GM12878 (cell line): ENCODE data around the gene DUS3L. TPM values are rescaled to one million over a fixed set of nuclear protein-coding genes. Genes with fewer than 3 reads are reported as not detected.

Experiments
- ATAC-seq: fragments of 200-7000 bp; cut with Tn5 transposase; 3 replicates; pipeline ENCODE4 v1.9.1; 2020; ENCODE audit warnings: mild to moderate bottlenecking, moderate library complexity
- BruUV-seq: library from RNA; stranded (reverse); fragments of 400-500 nt; replicated peaks from 2 replicates; lab custom pipeline; 2021; lab: Mats Ljungman, UMichigan
- CTCF ChIA-PET: fragments of 300-600 bp; sonication (Branson Sonifier 250); formaldehyde crosslinking; extraction: SDS; loops from one replicate; lab custom pipeline; 2021; ENCODE audit warnings: inconsistent platforms; lab: Yijun Ruan, JAX
- POLR2A ChIA-PET: fragments of 350-600 bp; formaldehyde crosslinking; extraction: SDS; loops from one replicate; lab custom pipeline; 2021; ENCODE audit warnings: inconsistent platforms; lab: Charles Lee
- RAD21 ChIA-PET: fragments of 300-600 bp; sonication (Branson Sonifier 250); formaldehyde crosslinking; loops from one replicate; lab custom pipeline; 2023; ENCODE audit warnings: antibody characterized with exemption; ENCODE audit not compliant: unreplicated experiment; lab: Charles Lee
- SMC1A ChIA-PET: fragments of 300-600 bp; sonication (Branson Sonifier 250); formaldehyde crosslinking; loops from one replicate; lab custom pipeline; 2023; ENCODE audit not compliant: unreplicated experiment, uncharacterized antibody; lab: Charles Lee
- DNase-seq: peaks from one replicate; pipeline ENCODE4 v3.0.0-alpha.2; 2011; ENCODE audit warnings: low read depth, low spot score
- FAIRE-seq: peaks from 3 replicates; lab custom pipeline; 2011; peaks lifted over from hg19 to GRCh38; lab: Jason Lieb, UNC
- H2AFZ ChIP-seq: 2 replicates; pipeline ENCODE4 v1.6.0; 2011; ENCODE audit warnings: low read depth, low read length, control low read depth; ENCODE audit not compliant: control insufficient read depth
- H3K27ac ChIP-seq: 2 replicates; pipeline ENCODE4 v1.5.1; 2011; ENCODE audit warnings: control low read depth; ENCODE audit not compliant: control insufficient read depth, insufficient read depth
- H3K27me3 ChIP-seq, 2 experiments: replicated peaks in 1 of 2; 2 replicates each; pipeline versions ENCODE4 v1.6.0 to v1.6.1; 2011; ENCODE audit warnings: low read length in 1 of 2; ENCODE audit not compliant: control insufficient read depth in 2 of 2, insufficient read depth in 2 of 2
- H3K36me3 ChIP-seq, 2 experiments: 2 replicates each; pipeline ENCODE4 v1.5.1; 2011; ENCODE audit warnings: low read length in 1 of 2; ENCODE audit not compliant: control insufficient read depth in 2 of 2, insufficient read depth in 2 of 2
- H3K4me1 ChIP-seq: 2 replicates; pipeline ENCODE4 v1.6.1; 2011; ENCODE audit warnings: mild to moderate bottlenecking, low read length, moderate library complexity, mixed read lengths; ENCODE audit not compliant: control insufficient read depth, insufficient read depth
- H3K4me2 ChIP-seq: 2 replicates; pipeline ENCODE4 v1.6.0; 2011; ENCODE audit warnings: control low read depth; ENCODE audit not compliant: control insufficient read depth, insufficient read depth
- H3K4me3 ChIP-seq: fragments of 200-600 bp; sonication (generic); 2 replicates; pipeline ENCODE4 v1.5.1; 2016
- H3K79me2 ChIP-seq: 2 replicates; pipeline ENCODE4 v1.6.0; 2011; ENCODE audit warnings: low read length; ENCODE audit not compliant: control insufficient read depth, insufficient read depth
- H3K9ac ChIP-seq: 2 replicates; pipeline ENCODE4 v1.8.0; 2011; ENCODE audit warnings: low read length, control low read depth, mixed read lengths; ENCODE audit not compliant: control insufficient read depth, insufficient read depth
- H3K9me3 ChIP-seq: replicated peaks from 3 replicates; pipeline ENCODE4 v1.5.1; 2011; ENCODE audit warnings: mild to moderate bottlenecking, low read length; ENCODE audit not compliant: control insufficient read depth, insufficient read depth
- H4K20me1 ChIP-seq: 2 replicates; pipeline ENCODE4 v1.6.0; 2011; ENCODE audit not compliant: control insufficient read depth, insufficient read depth
- ATF2 ChIP-seq: IDR thresholded peaks from 2 replicates; pipeline ENCODE4 v1.6.1; 2012; ENCODE audit warnings: low read length, inconsistent platforms
- BACH1 ChIP-seq: fragments of 450-650 bp; IDR thresholded peaks from 2 replicates; pipeline ENCODE4 v1.6.1; 2017; ENCODE audit warnings: mild to moderate bottlenecking, borderline replicate concordance
- BHLHE40 ChIP-seq, 2 experiments: fragments of 450-650 bp in 1 of 2; IDR thresholded peaks; 2 replicates each; pipeline ENCODE4 v1.6.1; 2011 to 2017; ENCODE audit warnings: low read depth in 2 of 2, borderline replicate concordance in 1 of 2, improper control_type of control experiment in 1 of 2, low read length in 1 of 2, mild to moderate bottlenecking in 1 of 2
- CBX5 ChIP-seq: sonication (generic); IDR thresholded peaks from 2 replicates; pipeline ENCODE4 v1.6.1; 2016; ENCODE audit warnings: low read depth, moderate library complexity, mild to moderate bottlenecking, inconsistent platforms
- FOXK2 ChIP-seq: fragments of 450-650 bp; IDR thresholded peaks from 2 replicates; pipeline ENCODE4 v1.6.1; 2017; ENCODE audit warnings: mild to moderate bottlenecking, moderate library complexity
- HDAC6 ChIP-seq: fragments of 200-600 bp; sonication (generic); IDR thresholded peaks from one replicate; pipeline ENCODE4 v1.8.0; 2017; ENCODE audit warnings: antibody characterized with exemption; ENCODE audit not compliant: unreplicated experiment
- JUND ChIP-seq: IDR thresholded peaks from 2 replicates; pipeline ENCODE4 v1.6.1; 2012; ENCODE audit warnings: low read depth, mild to moderate bottlenecking, low read length, improper control_type of control experiment, moderate library complexity
- MLLT1 ChIP-seq: fragments of 450-650 bp; IDR thresholded peaks from 2 replicates; pipeline ENCODE4 v1.6.1; 2016; ENCODE audit warnings: mild to moderate bottlenecking
- NR2C1 ChIP-seq: fragments of 450-650 bp; IDR thresholded peaks from 2 replicates; pipeline ENCODE4 v1.6.1; 2017; ENCODE audit warnings: antibody characterized with exemption, mild to moderate bottlenecking, moderate library complexity
- RB1 ChIP-seq: fragments of 450-650 bp; formaldehyde crosslinking; IDR thresholded peaks from 2 replicates; pipeline ENCODE4 v1.6.1; 2017; ENCODE audit warnings: mild to moderate bottlenecking, borderline replicate concordance
- RFX5 ChIP-seq: IDR thresholded peaks from 2 replicates; pipeline ENCODE4 v1.6.1; 2011; ENCODE audit warnings: low read depth, low read length, improper control_type of control experiment
- ZNF622 ChIP-seq: fragments of 450-650 bp; IDR thresholded peaks from 2 replicates; pipeline ENCODE4 v1.6.1; 2017; ENCODE audit warnings: mild to moderate bottlenecking, inconsistent platforms
- ZZZ3 ChIP-seq: IDR thresholded peaks from 2 replicates; pipeline ENCODE4 v1.6.1; 2011; ENCODE audit warnings: low read depth; ENCODE audit not compliant: control insufficient read depth, insufficient read length
- WGBS: methylation state at CpG from one replicate; pipeline ENCODE4 v1.1.6; 2016; ENCODE audit warnings: low lambda C conversion rate; ENCODE audit not compliant: insufficient replicate concordance, insufficient coverage; ENCODE audit errors: missing lambda C conversion rate; 5-methylcytosine and 5-hydroxymethylcytosine counted together
- in situ Hi-C: fragments of 300-500 bp; cut with MboI; formaldehyde crosslinking; loops from 9 replicates; pipeline ENCODE4 v1.14.3; 2018; ENCODE audit warnings: mixed read lengths
- intact Hi-C: fragments of 100-400 bp; cut with micrococcal nuclease; formaldehyde crosslinking; loops from one replicate; pipeline ENCODE4 v1.14.2; 2022; ENCODE audit not compliant: unreplicated experiment
- polyA plus RNA-seq, 11 experiments: library from polyadenylated mRNA; depleted of rRNA in 4 of 11; unstranded in 6 of 11; stranded (reverse) in 5 of 11; fragments of >200 nt; fragmentation: Nextera tagmentation in 4 of 11; fragmentation: Illumina TruSeq in 1 of 11; extraction: Ambion mirVana in 4 of 11; extraction: Trizol in 1 of 11; gene quantifications; 1 replicate in 1 of 11; 2 replicates in 10 of 11; pipeline versions ENCODE4 v1.2.1 to v1.2.3, GENCODE V29; 2011 to 2016; ENCODE audit warnings: inconsistent platforms in 2 of 11, missing spikeins in 2 of 11, low read depth in 1 of 11
- total RNA-seq, 4 experiments: library from RNA; depleted of rRNA in 3 of 4; stranded (reverse); fragments of >200 nt in 3 of 4; fragmentation: Illumina TruSeq in 1 of 4; extraction: Trizol in 1 of 4; gene quantifications; 2 replicates each; pipeline versions ENCODE4 v1.2.1 to v1.2.3, GENCODE V29; 2013 to 2021

DUS3L gene
- total and polyA plus RNA-seq, 10 of the 15 experiments (the other 5 are each of a cell fraction or from before 2014, with no cell fraction given), result 0.64 to 47.6 (median 31.1) TPM

GRCh38 chr19:5820785-5821184 lies 29.8 kb upstream of the DUS3L start:
- ChIA-PET CTCF (interaction anchor here (1.4 kb wide), 1 partner anchor 17 kb away, joined by 5 read pairs; no protein-coding TSS in a partner anchor), RAD21 (no interaction called here), POLR2A (no interaction called here), SMC1A (no interaction called here)
- Histone ChIP-seq H3K9me3 (no peaks in the 10 kb centered on the region), H3K36me3 (no peaks in the 10 kb centered on the region), H3K4me2 (no peak overlapping the region), H3K9ac (no peak overlapping the region), H3K27me3 (no peaks in the 10 kb centered on the region), H3K4me1 (no peaks in the 10 kb centered on the region), H2AFZ (no peak overlapping the region), H3K27ac (no peak overlapping the region), H3K4me3 (no peak overlapping the region), H3K79me2 (no peaks in the 10 kb centered on the region), H4K20me1 (no peaks in the 10 kb centered on the region)
- WGBS, result 35% methylated on average over 6 of the region's 6 CpGs
- TF ChIP-seq FOXK2 (no peak), JUND (no peak)
- DNase-seq (no peak), ATAC-seq (no peak), FAIRE-seq (no peak)
- BruUV-seq, result no TSS peak
- intact Hi-C loops (no loop called here), in situ Hi-C loops (no loop called here)

GRCh38 chr19:5818594-5818993 lies 27.6 kb upstream of the DUS3L start:
- Histone ChIP-seq H3K4me2 (no peak overlapping the region), H3K4me1 (no peaks in the 10 kb centered on the region)
- ChIA-PET RAD21 (no interaction called here), POLR2A (no interaction called here)
- TF ChIP-seq ATF2 (no peak), NR2C1 (no peak), BACH1 (no peak), MLLT1 (no peak), BHLHE40 (IDR thresholded peaks at IDR 0.05; ENCODE audit: borderline replicate concordance in 1 of 2, low read depth in 2 of 2, low read length in 1 of 2) (no peak), HDAC6 (no peak), RFX5 (no peak), ZNF622 (no peak), CBX5 (no peak), RB1 (no peak), ZZZ3 (no peak)
- TF ChIP-seq, all 136 proteins: peak for 0
- Histone ChIP-seq H3K27ac (no peak overlapping the region), H3K79me2 (no peaks in the 10 kb centered on the region), H3K9me3 (no peaks in the 10 kb centered on the region), H4K20me1 (no peaks in the 10 kb centered on the region), H3K36me3 (no peaks in the 10 kb centered on the region), H3K9ac (no peak overlapping the region), H3K27me3 (no peaks in the 10 kb centered on the region), H3K4me3 (no peak overlapping the region), H2AFZ (no peak overlapping the region)
- BruUV-seq, result no TSS peak
- WGBS, result 95% methylated on average over 4 of the region's 10 CpGs
- SMC1A ChIA-PET, result no interaction called here
- ATAC-seq (no peak), FAIRE-seq (no peak), DNase-seq (no peak)
- CTCF ChIA-PET, result no interaction called here
- in situ Hi-C loops, result no loop called here
- intact Hi-C loops, result no loop called here
